Transverse colon (tissue), 4 donors: ENCODE results near the gene DNASE1L3.
A peak's percentile ranks its signal among the peaks of the same experiment; 100 is the strongest.

Experiments
- CTCF ChIP-seq, 5 experiments: fragments of 200-600 bp in 3 of 5; fragments of 450-650 bp in 2 of 5; sonication (generic) in 3 of 5; IDR thresholded peaks; 1 replicate in 2 of 5; 2 replicates in 3 of 5; pipeline ENCODE4 v1.5.1; 2016 to 2017; ENCODE audit warnings: antibody characterized with exemption in 5 of 5, inconsistent platforms in 3 of 5, mild to moderate bottlenecking in 2 of 5, moderate library complexity in 1 of 5
- EP300 ChIP-seq: sonication (generic); formaldehyde crosslinking; IDR thresholded peaks from one replicate; pipeline ENCODE4 v1.6.1; 2017; ENCODE audit warnings: antibody characterized with exemption, low read depth
- POLR2A ChIP-seq: fragments of 450-650 bp; IDR thresholded peaks from one replicate; pipeline ENCODE4 v1.6.1; 2016; ENCODE audit warnings: antibody characterized with exemption, mild to moderate bottlenecking, moderate library complexity
- POLR2AphosphoS5 ChIP-seq, 3 donors: sonication (generic); formaldehyde crosslinking; IDR thresholded peaks; one replicate each; pipeline ENCODE4 v1.6.1; 2016; ENCODE audit warnings: antibody characterized with exemption in 3 of 3

- TF ChIP-seq CTCF (IDR thresholded peaks at IDR 0.05), result peak; percentile 78 to 91 (median 86)
- TF ChIP-seq POLR2A, result no peak
- TF ChIP-seq POLR2AphosphoS5 (IDR thresholded peaks at IDR 0.05), result no peak
- TF ChIP-seq EP300, result no peak
Observed at GRCh38 chr3:58167431-58168351, 43.1 kb downstream of the DNASE1L3 start.
